Muscle of arm (tissue), 12 donors: ENCODE results near the gene CDT1. TPM values are rescaled to one million over a fixed set of nuclear protein-coding genes. Genes with fewer than 3 reads are reported as not detected.
"Not testable (repeated sequence)": the region's sequence is repeated elsewhere in the genome, so short reads cannot be mapped to it uniquely, and the experiment has no call there.

Experiments
- DNase-seq: peaks from one replicate; pipeline ENCODE4 v3.0.0-alpha.2; 2013
- polyA plus RNA-seq, 12 donors: library from polyadenylated mRNA; unstranded; fragments of 120-200 nt; gene quantifications; one replicate each; pipeline ENCODE4 v1.2.1, GENCODE V29; 2013; ENCODE audit not compliant: insufficient read length in 12 of 12

CDT1 gene
- polyA plus RNA-seq, 12 donors: 4.5 to 26.0 (median 6.3) TPM; not detected in 1

- DNase-seq: no peak
Measured at GRCh38 chr16:88816736-88817535, 13.3 kb downstream of the CDT1 start.

GRCh38 chr16:88817785-88818574, 14.4 kb downstream of the CDT1 start:
- DNase-seq: no peak

DNA sequence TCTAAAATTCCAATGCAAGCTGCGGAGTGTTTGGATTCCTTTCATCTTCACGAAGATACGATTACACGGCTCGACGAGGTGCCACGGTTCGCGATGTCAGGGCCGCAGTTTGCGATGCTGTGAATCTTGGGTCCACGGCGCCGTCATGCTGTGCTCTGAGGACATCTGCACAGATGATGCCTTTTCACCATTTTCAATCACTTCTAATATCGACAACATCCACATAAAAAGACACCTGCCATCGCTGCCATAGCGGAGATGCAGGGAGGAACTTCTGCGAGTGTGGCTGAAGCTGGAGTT, 14.9 kb downstream of the CDT1 start:
- no peak for DNase-seq

- DNase-seq: no peak
Measured at GRCh38 chr16:88819126-88819525, 15.5 kb downstream of the CDT1 start.

GRCh38 chr16:88820385-88821025, 16.9 kb downstream of the CDT1 start:
- no peak for DNase-seq

GRCh38 chr16:88821168-88821850, 17.7 kb downstream of the CDT1 start:
- DNase-seq: no peak

DNA sequence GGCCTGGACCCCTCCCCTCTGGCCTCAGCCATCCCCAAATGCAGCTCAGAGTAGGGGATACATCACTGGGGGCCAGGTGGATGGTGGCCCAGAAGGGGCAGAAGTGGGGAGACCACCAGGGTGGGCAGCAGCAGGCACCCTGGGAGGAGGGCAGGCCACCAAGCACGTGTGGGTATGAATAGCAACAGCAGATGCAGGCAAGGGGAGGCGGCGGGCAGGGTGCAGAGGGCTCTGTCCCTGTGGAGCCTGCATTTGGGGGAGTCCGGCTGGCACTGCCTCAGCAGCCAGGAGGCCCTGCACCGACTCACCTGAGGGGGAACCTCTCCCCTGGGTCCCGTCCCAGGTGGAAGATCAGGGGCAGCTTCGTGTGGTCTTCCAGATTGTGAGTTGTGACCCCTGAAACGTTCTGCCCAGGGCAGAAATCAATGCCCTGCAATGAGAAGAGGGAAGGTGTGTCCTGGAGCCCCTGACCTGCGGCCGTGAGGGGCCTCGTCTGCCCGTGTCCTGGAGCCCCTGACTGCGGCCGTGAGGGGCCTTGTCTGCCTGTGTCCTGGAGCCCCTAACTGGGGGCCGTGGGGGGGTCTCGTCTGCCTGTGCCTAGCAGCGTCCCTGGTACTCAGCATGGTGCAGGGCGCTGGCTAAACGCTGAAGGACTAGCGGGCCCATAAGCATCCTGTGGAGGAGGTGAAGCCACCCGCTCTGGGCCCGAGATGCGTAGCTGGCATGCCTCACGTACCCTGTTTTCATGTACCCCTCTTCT, 18.9 kb downstream of the CDT1 start:
- DNase-seq: no peak

DNA sequence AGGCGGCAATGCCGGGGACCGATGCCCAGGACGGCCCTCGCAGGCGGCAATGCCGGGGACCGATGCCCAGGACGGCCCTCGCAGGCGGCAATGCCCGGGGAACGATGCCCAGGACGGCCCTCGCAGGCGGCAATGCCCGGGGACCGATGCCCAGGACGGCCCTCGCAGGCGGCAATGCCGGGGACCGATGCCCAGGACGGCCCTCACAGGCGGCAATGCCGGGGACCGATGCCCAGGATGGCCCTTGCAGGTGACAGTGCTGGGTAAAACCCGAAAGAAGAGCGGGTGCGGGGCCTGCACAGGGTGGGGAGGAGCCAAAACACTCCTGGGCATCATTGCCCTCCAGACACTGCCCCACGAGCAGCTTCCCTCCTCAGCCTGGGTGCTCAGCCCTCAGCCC, 20.1 kb downstream of the CDT1 start:
- DNase-seq: not testable (repeated sequence)

DNA sequence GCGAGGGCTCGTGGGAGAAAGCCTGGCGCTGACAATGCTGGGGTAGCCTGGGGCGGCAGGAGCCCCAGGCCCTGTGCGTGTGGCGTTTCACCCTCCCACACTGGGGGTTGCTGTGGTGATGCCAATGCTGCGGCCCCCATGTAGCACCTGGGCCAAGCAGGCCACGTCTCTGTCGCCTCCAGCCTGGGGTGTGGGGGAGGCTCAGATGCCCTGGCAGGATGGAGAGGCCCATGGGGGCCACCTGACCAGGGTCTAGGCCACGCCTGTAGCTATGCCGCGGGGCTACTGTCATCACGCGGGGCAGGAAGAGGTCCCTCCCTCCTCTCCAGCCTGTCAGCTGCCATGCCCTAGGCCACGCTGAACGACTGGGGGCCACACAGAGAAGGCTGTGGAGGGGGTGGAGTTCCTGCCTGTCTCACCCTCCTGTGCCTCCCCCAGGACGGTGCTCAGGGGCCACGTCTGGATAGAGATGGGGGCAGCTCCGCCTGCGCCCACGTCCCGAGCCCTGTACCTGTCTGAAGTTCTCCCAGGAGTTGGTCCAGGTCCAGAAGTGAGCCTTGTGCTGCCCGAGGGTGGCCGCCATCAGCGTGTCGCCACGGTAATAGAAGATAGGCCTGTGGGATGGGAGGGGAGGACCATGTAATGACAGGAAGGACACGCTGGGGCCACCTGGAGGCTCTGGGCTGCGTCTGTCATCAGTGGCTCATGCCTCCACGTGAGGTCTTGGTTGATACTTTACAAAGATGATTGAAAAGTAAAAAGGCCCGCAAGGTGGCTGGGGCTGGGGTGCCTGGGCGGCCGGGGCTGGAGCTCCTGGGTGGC, 20.9 kb downstream of the CDT1 start:
- no peak for DNase-seq

GRCh38 chr16:88825146-88825545, 21.6 kb downstream of the CDT1 start:
- DNase-seq: no peak

- DNase-seq: no peak
Measured at GRCh38 chr16:88826070-88826840, 22.7 kb downstream of the CDT1 start.

DNA sequence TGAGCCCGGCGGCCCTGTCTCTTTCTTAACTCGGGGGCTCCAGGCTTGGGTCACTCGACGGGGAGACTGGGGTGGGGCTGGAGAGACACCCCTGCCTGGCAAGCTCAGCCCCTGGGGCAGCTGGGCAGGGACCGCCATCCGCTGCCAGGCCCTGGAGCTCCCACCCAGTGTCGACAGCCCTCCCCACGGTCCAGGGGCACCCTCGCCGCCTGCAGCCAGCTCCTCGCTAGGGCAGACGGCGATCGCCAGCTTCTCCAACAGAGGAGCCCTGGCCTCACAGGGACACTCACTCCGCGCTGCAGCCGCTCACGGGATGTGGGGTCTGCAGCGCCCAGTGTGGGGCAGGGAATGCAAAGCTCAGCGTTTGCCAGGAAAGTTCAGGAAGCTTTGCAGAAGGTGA, 24.1 kb downstream of the CDT1 start:
- no peak for DNase-seq

GRCh38 chr16:88828711-88829110, 25.1 kb downstream of the CDT1 start:
- DNase-seq: no peak

DNA sequence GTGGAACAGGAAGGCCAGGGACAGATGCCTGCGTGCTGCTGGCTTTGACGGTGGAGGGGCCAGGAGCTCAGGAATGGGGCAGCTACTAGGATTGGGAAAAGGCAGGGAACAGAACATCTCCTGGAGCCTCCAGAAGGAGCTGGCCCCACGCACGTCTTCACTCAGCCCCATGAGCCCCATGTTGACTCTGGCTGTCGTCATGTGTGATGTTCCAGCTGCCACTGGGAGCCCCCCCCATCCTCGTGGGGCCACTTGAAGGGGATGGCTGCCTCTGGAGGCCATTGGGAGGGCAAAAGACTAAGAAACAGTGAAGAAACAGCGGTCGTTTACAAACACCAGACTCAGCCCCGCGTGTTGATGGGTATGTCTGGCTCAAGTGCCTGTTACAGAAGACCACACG, 26.7 kb downstream of the CDT1 start:
- DNase-seq: no peak

DNA sequence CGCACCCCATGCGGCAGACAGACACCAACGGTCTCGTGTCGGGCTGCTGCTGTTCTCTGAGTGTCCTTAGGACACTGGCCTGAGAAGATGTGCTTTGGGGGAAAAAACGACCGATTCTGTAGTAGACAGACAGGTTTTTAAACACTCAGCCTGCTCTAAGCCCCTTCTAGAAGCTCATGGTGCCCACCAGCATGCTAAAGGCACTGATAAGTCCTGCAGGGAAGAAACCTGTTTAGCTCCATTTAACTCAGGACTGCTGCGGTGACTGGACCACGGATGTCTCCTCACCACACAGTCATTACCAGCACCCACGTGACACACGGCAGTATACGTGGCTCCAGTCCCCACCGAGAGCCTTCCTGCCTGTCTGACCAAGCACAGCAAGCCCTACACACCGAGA, 27.2 kb downstream of the CDT1 start:
- no peak for DNase-seq

DNA sequence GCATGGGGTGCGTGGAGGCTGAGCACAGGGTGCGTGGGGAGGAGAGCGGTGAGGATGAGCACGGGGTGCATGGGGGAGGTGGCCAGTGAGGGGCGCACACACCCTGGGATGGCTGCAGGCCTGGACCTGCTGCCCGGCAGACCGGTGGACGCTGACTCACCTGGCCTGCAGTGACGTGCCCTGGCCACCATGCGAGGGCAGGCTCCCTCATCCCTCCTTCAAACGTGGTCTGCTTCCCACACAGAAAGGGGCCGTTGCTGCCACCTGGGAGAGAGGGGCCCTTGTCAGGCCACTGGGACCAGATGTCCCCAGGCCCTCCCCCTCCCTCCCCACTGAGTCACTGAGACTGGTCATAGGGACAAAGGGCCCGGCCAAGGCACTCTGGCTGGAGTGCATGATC, 28.2 kb downstream of the CDT1 start:
- no peak for DNase-seq

DNA sequence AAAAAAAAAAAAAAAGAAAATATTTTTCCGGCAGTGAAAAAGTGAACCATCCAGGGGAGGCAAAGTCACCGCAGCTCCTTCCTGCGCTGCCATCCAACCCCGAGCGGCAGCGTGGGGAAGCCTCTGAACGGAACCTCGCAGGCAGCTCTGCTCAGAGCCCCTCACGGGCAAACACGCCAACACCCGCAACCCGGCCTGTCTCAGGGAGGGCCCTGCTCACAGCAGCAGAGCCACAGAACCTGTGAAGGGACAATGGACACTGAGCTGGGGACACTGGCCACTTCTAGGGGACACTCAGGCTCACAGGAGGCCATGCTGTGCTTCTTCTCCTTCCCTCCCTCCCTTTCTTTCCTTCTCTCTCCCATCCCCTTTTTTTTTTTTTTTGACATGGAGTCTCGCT, 29.5 kb downstream of the CDT1 start:
- DNase-seq: no peak

- no peak for DNase-seq
Measured at GRCh38 chr16:88834670-88835069, 31.1 kb downstream of the CDT1 start.

GRCh38 chr16:88835383-88835782, 31.8 kb downstream of the CDT1 start:
- no peak for DNase-seq

DNA sequence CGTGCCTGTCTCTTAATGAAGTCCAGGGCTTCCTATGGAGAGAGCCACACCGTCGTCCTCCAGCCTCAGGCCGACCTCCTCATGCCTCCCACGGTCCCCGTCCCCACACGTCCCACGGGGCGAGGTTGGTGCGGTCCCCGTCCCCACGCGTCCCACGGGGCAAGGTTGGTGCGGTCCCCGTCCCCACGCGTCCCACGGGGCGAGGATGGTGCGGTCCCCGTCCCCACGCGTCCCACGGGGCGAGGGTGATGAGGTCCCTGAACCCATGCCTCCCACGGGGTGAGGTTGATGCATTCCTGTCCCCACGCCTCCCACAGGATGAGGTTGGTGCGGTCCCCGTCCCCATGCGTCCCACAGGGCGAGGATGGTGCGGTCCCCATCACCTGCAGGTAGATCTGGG, 32.2 kb downstream of the CDT1 start:
- DNase-seq: no peak
